ENCODE measurements around the gene ZBTB43.

- no peak for TF ChIP-seq GATA2 (IDR thresholded peaks at IDR 0.05; ENCODE audit: low read depth, low read length)
- no peak for TF ChIP-seq GATA3 (IDR thresholded peaks at IDR 0.05; ENCODE audit: low read depth, low read length)
These were observed 27.1 kb upstream of the ZBTB43 start for GRCh38 chr9:126777733-126778132.

Measured in SH-SY5Y (cell line).